NCI-H2029 treated with DMSO at 0.1 percent for 48 hours (cell line): ENCODE measurements around the gene TTC39C.
"Not testable (repeated sequence)": the region's sequence is repeated elsewhere in the genome, so short reads cannot be mapped to it uniquely, and the experiment has no call there.

Experiments used
- DNase-seq: peaks from one replicate; lab custom pipeline; 2025; lab: John Stamatoyannopoulos, UW

The TTC39C gene

DNA sequence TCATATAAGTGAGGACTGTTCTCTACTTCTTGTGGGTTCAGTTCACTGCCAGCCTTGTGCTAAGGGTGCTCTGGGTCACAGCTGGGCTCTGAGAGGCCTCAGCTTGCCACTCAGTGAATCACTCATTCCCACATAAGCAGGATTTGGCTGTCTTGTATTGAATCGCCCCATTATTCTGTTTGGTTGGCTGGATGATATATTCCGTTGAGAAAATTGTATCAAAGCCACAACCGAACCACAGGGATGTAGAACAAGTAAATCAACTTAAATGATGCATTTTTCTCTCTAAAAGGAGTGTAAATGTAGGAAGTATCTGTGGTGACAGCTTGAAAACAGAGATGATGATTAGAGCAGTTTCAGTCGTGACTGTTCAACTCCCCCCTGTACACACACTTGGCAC lies 39.6 kb downstream of the TTC39C start:
- no peak for DNase-seq

DNA sequence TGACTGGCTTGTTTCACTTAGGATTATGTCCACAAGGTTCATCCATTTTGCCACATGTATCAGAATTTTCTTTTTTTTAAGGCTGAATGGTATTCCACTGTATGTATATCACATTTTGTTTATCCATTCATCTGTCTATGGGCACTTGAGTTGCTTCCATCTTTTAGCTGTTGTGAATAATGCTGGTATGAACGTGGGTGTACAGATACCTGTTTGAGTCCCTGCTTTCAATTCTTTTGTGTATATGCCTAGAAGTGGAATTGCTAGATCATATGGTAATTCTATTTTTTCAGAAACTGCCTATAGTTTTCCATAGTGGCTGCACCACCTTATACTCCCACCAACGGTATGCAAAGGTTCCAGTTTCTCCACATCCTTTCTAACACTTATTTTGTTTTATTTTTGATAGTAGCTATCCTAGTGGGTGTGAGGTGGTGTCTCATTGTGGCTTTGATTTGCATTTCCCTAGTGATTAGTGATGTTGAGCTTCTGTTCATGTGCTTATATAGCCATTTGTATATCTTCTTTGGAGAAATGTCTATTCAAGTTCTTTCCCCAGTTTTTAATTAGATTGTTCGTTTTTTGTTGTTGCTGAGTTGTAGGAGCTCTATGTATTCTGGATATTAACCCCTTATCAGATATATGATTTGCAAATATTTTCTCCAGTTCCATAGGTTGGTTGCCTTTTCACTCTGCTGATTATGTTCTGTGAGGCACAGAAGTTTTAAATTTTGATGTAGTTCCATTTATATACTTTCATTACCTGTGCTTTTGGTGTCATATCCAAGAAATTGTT lies 40.7 kb downstream of the TTC39C start:
- DNase-seq = no peak

DNA sequence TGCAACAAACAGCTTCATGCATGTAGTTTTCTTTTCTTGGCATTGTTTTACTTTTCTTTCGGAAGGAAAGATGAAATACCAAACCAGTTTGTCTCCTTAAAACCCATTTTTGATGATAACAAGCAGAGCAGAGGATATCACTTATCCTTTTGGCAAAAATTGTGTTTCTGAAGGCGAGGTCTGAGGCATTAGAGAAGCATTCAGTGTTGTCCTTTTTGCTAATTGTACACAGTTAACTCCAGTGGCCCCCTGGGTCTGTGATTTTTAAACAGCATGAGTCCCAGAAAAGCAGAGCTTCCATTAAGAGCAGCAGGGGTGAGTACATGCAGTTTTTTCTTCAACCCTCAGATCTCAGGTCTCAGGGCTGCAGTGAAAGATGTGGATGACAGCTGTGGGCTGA lies 41.3 kb downstream of the TTC39C start:
- DNase-seq = no peak

DNA sequence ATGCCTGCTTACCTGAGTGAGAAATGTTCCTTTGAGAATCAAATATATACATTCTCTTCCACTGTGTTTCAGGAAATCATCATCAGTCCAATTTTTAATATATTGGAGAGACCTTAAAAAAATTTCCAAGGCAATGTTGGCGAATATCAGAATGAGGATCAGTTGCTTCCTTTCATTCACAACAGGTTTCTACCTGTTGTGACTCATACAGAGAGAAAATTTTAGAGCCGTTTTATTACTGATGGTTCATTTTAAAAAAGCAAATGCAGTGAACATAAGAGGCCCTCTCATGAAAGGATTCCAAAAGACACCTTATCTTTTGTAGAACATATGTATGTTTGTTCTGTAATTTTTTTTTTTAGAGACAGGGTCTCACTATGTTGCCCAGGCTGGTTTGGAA lies 42.0 kb downstream of the TTC39C start:
- DNase-seq = no peak

DNA sequence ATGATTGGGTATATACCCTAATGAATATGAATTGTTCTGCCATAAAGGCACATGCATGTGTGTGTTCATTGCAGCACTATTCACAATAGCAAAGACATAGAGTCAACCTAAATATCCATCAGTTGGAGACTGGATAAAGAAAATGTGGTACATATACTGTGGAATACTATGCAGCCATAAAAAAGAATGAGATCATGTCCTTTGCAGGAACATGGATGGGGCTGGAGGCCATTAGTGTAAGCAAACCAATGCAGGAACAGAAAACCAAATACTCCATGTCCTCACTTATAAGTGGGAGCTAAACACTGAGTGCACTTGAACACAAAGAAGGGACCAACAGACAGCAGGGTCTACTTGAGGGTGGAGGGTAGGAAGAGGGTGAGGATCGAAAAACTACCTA lies 43.2 kb downstream of the TTC39C start:
- DNase-seq = no peak

DNA sequence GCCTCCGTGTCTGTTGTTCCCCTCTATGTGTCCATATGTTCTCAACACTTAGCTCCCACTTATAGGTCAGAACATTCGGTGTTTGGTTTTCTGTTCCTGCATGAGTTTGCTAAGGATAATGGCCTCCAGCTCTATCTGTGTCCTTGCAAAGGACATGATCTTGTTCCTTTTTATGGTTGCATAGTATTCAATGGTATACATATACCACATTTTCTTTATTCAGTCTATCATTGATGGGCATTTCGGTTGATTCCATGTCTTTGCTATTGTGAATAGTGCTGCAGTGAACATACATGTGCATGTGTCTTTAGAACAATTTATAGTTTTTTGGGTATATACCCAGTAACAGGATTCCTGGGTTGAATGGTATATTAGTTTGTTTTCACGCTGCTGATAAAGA lies 44.8 kb downstream of the TTC39C start:
- DNase-seq = not testable (repeated sequence)

DNA sequence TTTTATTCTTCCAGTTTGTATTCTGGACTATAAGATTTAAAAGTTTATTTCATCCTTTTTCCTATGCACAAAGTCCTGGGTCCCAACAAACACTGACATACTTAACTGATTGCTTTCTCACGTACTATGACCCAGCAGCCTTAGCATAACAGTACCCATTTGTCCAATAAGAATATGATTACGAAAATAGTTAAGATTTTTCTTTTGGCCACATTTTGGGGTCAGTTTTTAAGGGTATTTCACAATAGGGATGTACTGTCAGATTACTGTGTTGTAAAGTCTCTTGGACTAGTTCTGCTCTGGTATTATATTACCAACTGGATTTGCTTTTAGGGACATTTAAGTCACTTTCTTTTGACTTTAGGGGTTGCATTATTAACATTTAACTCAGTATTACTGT lies 46.1 kb downstream of the TTC39C start:
- no peak for DNase-seq

DNA sequence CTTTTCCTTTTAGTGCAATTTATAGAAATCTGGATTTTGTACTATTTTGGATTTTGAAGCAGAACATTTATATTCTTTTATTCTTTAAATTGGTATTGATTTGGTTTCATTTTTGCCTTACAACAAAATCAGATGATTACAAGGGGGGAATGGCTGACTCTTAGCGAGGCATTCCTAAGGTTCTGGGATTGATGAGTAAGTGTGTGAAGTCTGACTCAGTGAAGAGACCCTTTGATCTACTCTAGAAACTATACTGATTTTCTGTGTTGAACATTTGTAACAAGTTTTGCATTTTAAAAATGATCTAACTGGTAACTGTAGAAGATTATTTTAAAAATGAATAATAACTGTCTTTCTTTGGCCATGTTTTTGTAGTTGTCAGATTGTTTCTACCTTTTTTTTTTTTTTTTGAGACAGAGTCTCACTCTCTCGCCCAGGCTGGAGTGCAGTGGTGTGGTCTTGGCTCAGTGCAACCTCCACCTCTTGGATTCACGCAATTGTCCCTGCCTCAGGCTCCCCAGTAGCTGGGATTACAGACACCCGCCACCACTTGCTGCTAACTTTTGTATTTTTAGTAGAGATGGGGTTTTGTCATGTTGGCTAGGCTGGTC lies 48.7 kb downstream of the TTC39C start:
- no peak for DNase-seq

DNA sequence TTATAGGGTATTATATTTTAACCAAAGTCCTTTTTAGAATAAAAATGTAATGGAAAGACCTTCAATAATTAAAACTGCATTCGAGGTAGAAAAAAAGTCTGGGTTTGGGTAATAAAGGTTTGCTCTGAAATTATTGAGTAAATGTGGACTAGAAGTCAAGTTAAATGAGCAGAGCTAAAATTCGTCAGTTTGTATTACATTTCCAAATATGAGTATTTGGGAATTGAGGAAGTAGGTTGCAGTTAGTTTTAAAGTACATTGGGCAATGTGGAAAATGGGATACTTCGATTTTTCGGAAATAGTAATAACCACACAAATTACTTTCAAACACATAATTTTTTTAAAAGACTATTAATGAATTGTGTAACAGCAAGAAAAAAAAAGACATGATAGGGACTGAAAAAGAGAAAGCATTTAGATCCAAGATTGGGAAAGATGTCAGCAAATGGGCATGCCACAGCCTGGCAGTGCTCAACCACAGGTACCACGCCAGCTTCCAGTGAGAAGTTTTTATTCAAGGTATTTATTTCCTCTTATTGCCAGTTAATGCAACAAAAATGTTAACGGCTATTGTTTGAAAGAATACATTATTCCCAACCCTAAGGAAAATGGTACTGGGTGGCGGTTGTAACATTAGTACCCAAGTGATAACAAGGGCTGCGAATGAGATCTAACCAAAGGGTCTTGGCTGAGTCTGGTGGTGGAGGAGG lies 50.0 kb downstream of the TTC39C start:
- DNase-seq = no peak

DNA sequence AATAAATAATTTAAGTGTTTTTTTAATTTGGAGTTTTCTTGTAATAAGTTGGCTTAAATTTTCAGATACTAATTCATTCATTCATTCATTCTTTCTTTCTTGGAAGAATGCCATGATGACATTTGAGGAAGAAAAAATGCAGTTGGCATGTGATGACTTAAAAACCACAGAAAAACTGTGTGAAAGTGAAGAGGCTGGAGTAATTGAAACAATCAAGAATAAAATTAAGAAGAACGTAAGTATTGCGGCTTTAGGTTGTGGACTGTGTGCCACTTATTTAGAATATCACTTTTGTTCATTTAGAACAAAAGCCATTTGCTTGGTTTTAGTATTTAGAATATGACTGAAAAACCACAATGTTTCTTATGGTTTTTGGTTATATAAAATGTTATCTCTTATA lies 51.4 kb downstream of the TTC39C start:
- DNase-seq = no peak

DNA sequence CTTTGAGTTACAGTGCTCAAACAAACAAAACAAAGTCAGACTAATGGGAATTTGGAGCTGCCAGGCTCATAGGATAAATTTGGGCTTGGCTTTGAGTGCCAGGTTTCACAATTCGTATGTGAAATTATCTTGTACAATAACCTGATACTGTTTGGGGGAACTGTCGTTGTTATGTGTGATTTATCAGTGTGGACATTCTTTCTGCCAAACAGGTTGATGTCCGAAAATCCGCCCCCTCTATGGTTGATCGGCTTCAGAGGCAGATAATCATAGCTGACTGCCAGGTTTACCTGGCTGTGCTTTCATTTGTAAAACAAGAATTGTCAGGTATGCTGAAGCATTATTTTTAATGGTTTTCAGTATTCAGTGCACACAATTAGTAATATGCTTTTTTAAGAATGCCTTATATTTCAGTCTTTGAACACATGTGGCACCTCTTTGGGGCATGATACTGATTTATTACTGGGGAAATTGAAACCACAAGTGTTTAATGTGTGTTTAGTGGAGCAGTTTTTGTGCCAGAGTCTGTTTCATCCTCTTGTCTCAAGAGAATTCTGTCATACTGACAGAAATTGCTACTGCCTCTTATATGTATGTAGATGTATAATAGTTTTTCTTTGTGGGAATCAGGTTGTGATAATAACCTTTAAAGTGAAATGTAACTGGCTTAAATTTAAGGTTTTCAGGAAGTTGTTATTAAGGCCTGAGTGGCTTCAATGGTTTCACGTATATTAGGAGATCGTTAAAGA lies 54.6 kb downstream of the TTC39C start:
- DNase-seq = peak; percentile 38

DNA sequence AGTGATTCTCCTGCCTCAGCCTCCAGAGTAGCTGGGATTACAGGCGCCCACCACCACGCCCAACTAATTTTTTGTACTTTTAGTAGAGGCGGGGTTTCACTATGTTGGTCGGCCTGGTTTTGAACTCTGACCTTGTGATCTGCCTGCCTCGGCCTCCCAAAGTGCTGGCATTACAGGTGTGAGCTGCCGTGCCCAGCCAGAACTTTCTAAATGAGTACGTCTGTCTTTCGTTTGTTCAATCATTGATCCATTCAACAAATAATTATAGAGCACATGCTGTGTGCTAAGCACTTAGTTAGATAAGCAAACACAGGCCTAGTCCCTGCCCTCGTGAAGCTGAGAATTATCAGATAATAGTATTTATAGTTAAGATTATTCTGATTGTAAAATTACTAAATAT lies 56.5 kb downstream of the TTC39C start:
- DNase-seq = no peak

DNA sequence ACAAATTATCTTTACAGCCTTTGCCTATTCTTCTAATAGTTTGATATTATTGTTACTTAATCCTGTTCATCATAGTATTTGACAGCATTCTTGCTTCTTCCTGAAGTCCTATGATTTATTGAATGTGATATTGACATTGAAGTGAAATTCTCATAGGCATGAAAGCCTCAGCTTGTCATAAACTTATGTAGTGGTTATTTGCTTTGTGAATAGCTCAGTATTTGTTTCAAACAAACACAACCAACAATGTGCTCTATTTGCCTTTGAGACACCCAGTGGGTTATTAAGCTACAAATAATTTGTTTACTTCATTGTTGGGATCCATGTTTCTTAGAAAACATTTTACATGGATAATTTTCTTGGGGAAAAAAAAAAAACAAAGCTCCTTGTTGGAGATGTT lies 57.2 kb downstream of the TTC39C start:
- no peak for DNase-seq

DNA sequence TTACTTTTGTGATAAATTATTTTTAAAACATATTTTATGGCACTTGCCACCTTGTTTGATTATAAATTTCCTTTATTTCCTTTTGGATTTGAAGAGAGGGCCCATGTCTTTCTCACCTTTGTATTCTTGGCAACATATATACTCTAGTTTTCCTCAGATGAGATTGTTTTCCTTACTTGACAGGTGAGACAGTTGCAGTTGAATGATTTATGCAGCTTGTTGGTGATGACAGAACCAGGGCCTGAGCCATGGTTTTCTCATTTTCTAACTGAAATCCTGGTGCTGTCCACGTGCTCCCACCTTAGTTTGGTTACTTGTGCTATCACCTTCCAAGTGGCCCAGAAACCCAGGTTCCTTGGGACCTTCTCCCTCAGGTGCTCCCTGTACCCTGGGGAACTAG lies 58.2 kb downstream of the TTC39C start:
- DNase-seq = no peak

DNA sequence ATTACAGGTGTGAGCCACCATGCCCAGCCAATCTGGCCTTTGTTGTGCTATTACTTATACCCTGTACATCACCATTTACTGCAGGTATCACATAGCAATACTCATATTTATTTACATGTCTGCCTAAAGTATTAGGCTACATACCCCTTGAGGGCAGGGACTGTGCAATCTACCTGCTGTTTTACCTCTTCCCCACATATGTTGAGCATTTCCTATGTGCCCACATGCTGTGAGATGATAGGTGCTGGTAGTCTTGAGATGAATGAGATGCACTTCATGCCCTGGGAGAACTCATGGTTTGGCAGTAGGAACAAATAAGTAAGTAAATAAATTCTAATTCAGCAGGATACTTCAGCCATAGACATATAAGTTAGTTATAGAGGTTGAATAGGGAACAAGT lies 59.2 kb downstream of the TTC39C start:
- no peak for DNase-seq

DNA sequence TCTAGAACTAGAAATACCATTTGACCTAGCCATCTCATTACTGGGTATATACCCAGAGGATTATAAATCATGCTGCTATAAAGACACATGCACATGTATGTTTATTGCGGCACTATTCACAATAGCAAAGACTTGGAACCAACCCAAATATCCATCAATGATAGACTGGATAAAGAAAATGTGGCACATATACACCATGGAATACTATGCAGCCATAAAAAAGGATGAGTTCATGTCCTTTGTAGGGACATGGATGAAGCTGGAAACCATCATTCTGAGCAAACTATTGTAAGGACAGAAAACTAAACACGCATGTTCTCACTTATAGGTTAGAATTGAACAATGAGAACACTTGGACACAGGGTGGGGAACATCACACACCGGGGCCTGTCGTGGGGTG lies 60.2 kb downstream of the TTC39C start:
- DNase-seq = not testable (repeated sequence)

DNA sequence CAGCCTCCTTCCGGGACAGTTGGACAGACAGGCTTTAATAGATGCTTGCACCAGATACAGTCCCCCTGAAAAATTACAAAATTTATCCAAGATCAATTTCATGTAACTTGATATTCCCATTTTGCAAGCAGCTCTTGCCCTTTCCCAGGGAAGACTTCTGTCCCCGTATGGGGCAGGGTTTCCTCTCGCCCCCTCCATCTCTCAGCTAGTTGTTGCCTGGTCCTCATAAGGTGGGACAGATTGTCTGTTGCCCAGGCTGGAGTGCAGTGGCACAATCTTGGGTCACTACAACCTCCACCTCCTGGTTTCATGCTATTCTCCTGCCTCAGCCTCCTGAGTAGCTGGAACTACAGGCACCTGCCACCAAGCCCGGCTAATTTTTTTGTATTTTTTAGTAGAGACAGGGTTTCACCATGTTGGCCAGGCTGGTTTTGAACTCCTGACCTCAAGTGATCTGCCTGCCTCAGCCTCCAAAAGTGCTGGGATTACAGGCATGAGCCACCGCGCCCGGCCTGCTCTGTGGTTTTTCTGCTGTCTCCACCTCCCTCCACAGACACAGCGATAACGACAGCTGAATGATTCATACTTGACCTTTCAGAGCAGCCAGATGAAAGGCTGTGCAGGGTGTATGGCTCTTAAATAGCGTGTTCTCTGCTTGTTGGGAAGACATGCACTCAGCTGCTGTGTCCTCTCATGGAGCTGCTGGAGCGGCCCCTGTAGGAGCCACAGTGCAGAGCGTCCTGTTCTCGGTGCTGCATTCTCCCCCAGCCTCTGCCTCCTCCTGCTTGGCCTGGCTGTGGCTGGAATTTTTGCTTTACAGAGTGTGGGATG lies 61.4 kb downstream of the TTC39C start:
- peak; percentile 57 for DNase-seq

DNA sequence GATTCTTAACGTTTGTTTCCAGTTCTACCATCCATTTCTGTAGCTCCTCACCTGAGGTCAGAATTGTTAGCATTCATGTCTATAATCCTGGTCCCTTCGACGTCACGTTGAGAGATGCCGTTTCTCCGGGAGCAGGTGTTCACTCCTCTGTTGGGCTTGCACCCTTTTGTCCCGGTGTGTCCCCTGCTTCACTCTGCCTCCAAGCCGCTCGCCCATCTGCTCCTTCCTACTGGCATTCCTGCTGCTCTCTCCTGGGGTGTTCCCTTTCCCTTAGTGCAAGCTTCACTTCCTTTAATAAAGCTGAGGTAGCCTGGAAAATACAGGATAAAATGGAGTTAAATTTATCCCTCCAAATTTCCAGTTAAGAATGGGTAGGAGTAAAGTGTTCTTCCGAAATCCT lies 62.4 kb downstream of the TTC39C start:
- DNase-seq = no peak

DNA sequence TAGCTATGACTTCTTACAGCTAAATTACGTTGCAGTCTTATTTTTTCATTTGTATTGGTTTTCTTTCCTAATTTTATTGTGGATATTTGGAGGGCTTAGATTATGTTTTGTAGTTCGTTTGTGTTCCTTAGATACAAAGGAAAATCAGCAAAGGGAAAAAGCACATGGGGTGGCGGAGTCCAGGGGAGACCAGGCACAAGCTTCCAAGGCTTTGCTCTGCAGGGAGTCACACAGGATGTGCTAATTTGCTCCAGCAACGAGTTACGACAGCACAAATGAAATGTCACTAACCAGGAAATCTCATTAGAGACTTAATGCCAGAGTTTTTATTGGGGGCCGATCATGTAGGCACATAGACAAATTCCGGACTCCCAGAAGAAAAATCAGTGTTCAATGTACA lies 63.8 kb downstream of the TTC39C start:
- no peak for DNase-seq

DNA sequence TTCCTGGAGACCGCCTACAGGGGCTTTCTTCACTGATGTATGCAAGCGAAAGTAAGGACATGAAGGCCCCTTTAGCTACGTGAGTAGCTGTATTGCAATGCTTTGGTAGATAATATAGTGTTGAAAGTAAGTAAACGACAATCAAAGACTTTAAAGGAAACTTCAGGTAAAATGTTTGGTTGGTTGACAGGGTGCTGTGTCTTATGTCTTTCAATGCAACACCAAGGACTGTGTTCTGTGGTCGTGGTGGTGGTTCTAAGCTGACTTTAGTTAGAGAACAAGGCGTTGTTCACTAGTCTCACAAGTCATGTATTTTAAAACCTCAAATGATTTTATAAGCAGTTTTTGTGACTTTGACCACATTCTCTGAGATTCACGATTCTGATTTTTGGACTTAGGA lies 66.3 kb downstream of the TTC39C start:
- no peak for DNase-seq

DNA sequence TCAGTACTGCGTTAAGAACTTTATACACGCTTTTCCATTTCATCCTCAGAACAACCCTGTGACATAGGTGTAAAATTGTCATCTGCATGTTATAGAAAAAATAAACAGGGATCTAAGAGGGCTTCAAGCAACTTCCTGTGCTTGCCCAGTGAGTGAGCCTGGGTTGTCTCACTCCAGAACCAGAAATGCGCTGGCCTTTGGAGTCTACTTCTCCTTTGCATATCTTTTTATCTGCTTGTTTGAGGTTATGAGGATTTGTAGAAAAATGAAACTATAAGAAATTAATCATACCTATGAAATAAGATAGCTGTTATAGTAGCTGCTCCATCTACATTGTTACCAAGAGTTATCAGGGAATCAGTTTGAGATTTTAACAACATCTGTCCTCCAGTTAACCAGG lies 69.0 kb downstream of the TTC39C start:
- DNase-seq = no peak

DNA sequence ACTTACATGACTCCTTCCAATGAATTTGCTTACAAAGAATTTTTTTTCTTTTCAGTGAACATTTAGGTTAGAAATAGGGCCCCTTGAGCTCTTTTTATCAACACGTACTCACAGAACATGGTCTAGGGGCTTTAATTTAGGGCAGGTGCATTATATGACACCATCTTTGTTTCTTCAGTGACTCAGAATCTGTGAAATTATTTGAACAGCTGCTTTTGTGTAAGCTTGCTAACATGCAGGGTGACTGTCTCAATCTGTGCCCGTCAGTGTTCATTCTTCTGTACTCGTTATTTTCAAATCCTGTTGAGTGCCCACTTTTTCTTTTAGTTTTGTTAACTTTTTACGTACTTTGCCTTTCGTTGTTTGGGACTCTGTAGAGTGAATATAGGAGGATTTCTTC lies 71.5 kb downstream of the TTC39C start:
- no peak for DNase-seq
